Aorta (tissue), 5 donors: Measurements from ENCODE around the gene KCTD6. TPM values are rescaled to one million over a fixed set of nuclear protein-coding genes. Genes with fewer than 3 reads are reported as not detected.

ENCODE experiments used
- ATAC-seq: fragments of 200-7000 bp; cut with Tn5 transposase; one replicate; pipeline ENCODE4 v1.9.1; 2022; ENCODE audit warnings: moderate library complexity; ENCODE audit not compliant: low FRiP score
- DNase-seq, 2 donors: peaks; one replicate each; pipeline ENCODE4 v3.0.0-alpha.2; 2020
- H3K27ac ChIP-seq, 2 donors: one replicate each; pipeline ENCODE4 v1.5.1; 2013; ENCODE audit warnings: low read length in 2 of 2, mild to moderate bottlenecking in 2 of 2, moderate library complexity in 2 of 2, control low read depth in 1 of 2, inconsistent platforms in 1 of 2, low read depth in 1 of 2
- H3K27me3 ChIP-seq, 2 donors: one replicate each; pipeline ENCODE4 v1.6.1; 2013; ENCODE audit warnings: control low read depth in 1 of 2, low read length in 1 of 2, mild to moderate bottlenecking in 1 of 2, moderate library complexity in 1 of 2; ENCODE audit not compliant: insufficient read depth in 2 of 2, control insufficient read depth in 1 of 2
- H3K36me3 ChIP-seq, 2 donors: one replicate each; pipeline ENCODE4 v1.6.1; 2013; ENCODE audit warnings: control low read depth in 1 of 2, low read length in 1 of 2, mild to moderate bottlenecking in 1 of 2; ENCODE audit not compliant: insufficient read depth in 2 of 2, control insufficient read depth in 1 of 2
- H3K4me1 ChIP-seq, 2 donors: one replicate each; pipeline ENCODE4 v1.6.1; 2013; ENCODE audit warnings: low read length in 2 of 2, control low read depth in 1 of 2, mild to moderate bottlenecking in 1 of 2, moderate library complexity in 1 of 2; ENCODE audit not compliant: insufficient read depth in 2 of 2, control insufficient read depth in 1 of 2
- H3K4me3 ChIP-seq, 2 donors: one replicate each; pipeline ENCODE4 v1.5.1; 2013; ENCODE audit warnings: low read length in 2 of 2, control low read depth in 1 of 2, mild to moderate bottlenecking in 1 of 2
- H3K9me3 ChIP-seq: one replicate; pipeline ENCODE4 v1.6.1; 2013; ENCODE audit warnings: mild to moderate bottlenecking, low read length; ENCODE audit not compliant: control insufficient read depth
- WGBS, 2 donors: extraction: QIAGEN DNeasy Blood & Tissue Kit; methylation state at CpG; one replicate each; pipeline ENCODE4 v1.1.7; 2013; 5-methylcytosine and 5-hydroxymethylcytosine counted together
- intact Hi-C, 2 donors: fragments of 100-400 bp; cut with DNase I; formaldehyde crosslinking; loops; one replicate each; pipeline versions ENCODE4 v1.14.2 to v1.15.0; 2022
- polyA plus RNA-seq, 2 donors: library from polyadenylated mRNA; stranded (reverse); fragments of 200-250 nt; gene quantifications; one replicate each; pipeline ENCODE4 v1.2.3, GENCODE V29; 2013
- total RNA-seq, 2 donors: library from RNA; stranded (reverse); fragmentation: NEBNext Ultra II Directional; extraction: Animal tissue kit (Norgen Biotek cat#: 25700); gene quantifications; one replicate each; pipeline ENCODE4 v1.2.1, GENCODE V29; 2021
- donor health status: healthy with polysubstance abuse.
- donor health status: Bipolar disorder and iron deficiency.
- donor health status: DM: no; HTN: no; CAD: no.
- donor health status: DM: no; HTN: no; CAD: no.
- donor health status: DM: yes; HTN: yes; CAD: no.

The KCTD6 gene
- total and polyA plus RNA-seq, 4 donors: 5.9 to 16.5 (median 10.3) TPM

DNA sequence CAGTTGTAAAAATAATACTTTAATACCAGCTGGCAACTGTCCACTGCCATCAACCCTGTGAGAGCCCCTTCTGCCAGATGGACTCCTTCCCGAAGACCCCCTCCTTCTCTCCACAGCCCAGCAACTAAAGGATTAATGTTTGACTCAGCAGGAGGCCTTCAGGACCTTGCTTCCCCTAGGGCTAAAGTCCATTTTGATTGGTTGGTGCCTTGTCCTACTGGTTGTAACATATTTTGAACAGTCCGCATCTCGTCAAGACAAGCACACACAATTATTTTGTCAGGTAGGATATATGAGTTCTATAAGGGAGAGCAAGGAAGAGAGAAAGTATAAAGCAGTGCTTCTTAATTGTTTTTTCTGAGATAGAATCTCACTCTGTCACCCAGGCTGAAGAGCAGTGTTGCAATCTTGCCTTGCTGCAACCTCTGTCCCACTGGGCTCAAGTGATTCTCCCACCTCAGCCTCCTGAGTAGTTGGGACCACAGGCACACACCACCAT, 26.4 kb downstream of the KCTD6 start:
- WGBS, 2 donors: 55 to 60% methylated on average over 3 of the region's 3 CpGs
- Histone ChIP-seq H3K9me3 (no peaks in the 10 kb centered on the region), H3K4me1 (no peaks in the 10 kb centered on the region), H3K27me3 (no peaks in the 10 kb centered on the region), H3K36me3 (peaks cover 7 to 12% of the 10 kb centered on the region in 2 donors), H3K4me3 (no peak overlapping the region), H3K27ac (no peak overlapping the region)
- DNase-seq (no peak), ATAC-seq (no peak)
- intact Hi-C loops: no loop called here

DNA sequence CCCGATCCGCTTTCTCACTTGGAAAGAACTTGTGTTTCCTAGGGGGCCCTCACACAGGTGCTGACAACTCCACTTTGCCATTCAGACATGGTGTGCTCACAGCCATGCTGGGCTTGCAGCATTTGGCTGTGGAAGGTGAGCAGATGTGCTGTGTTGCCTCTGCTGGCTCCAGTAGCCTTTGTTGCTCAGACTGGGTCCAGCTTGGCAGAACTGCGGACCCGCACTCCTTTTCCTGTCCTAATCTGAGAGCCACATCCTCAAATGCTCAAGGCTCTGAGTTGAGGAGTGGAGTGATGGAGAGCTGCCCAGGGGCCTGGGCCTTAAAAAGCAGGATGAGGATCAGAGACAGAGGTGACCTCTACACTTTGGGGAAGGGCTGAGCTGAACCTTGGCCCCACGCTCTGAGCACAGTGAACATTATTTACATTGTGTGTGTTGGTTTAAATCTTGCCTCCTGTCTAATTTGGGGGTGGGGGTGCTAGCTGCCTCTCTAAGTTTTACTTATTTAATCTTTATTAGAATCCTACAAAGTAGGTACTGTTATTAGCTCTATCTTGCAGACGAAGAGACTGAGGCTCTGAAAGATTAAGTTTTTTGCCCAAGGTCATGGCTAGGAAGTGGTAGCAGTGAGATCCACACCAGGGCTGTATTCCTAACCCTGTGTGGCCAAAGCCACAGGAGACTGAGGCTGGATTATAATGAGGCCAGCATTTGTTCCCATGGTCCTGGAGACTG, 27.9 kb downstream of the KCTD6 start:
- intact Hi-C loops: no loop called here
- Histone ChIP-seq H3K4me1 (no peaks in the 10 kb centered on the region), H3K4me3 (no peak overlapping the region), H3K36me3 (peaks cover 0 to 13% of the 10 kb centered on the region in 2 donors), H3K27ac (no peak overlapping the region), H3K27me3 (no peaks in the 10 kb centered on the region), H3K9me3 (no peaks in the 10 kb centered on the region)
- DNase-seq (no peak), ATAC-seq (no peak)
- 84 to 86% methylated on average over 6 of the region's 6 CpGs for WGBS, 2 donors

- peaks cover 0 to 13% of the 10 kb centered on the region in 2 donors for H3K36me3 ChIP-seq
- DNase-seq (no peak), ATAC-seq (no peak)
- no peak overlapping the region for H3K27ac ChIP-seq
- H3K4me3 ChIP-seq: no peak overlapping the region
- H3K9me3 ChIP-seq: no peaks in the 10 kb centered on the region
- no peaks in the 10 kb centered on the region for H3K4me1 ChIP-seq
- 50 to 53% methylated on average over 7 to 8 of the region's 8 CpGs for whole genome bisulfite sequencing, 2 donors
- intact Hi-C loops: no loop called here
- no peaks in the 10 kb centered on the region for H3K27me3 ChIP-seq
Measured at GRCh38 chr3:58520403-58521335, 28.8 kb downstream of the KCTD6 start.

GRCh38 chr3:58521336-58521670, 29.4 kb downstream of the KCTD6 start:
- H3K27ac ChIP-seq: no peak overlapping the region
- peaks cover 0 to 13% of the 10 kb centered on the region in 2 donors for H3K36me3 ChIP-seq
- 87 to 98% methylated on average over 3 of the region's 3 CpGs for WGBS, 2 donors
- ATAC-seq: no peak
- no peaks in the 10 kb centered on the region for H3K9me3 ChIP-seq
- intact Hi-C loops: no loop called here
- no peaks in the 10 kb centered on the region for H3K4me1 ChIP-seq
- H3K4me3 ChIP-seq: no peak overlapping the region
- no peaks in the 10 kb centered on the region for H3K27me3 ChIP-seq
- no peak for DNase-seq

GRCh38 chr3:58521917-58522631, 30.2 kb downstream of the KCTD6 start:
- WGBS, 2 donors: 73 to 75% methylated on average over 10 of the region's 10 CpGs
- H3K27me3 ChIP-seq: no peaks in the 10 kb centered on the region
- no peaks in the 10 kb centered on the region for H3K9me3 ChIP-seq
- H3K27ac ChIP-seq: no peak overlapping the region
- ATAC-seq: no peak
- intact Hi-C loops: no loop called here
- peaks cover 0 to 12% of the 10 kb centered on the region in 2 donors for H3K36me3 ChIP-seq
- DNase-seq: no peak
- H3K4me1 ChIP-seq: no peaks in the 10 kb centered on the region
- no peak overlapping the region for H3K4me3 ChIP-seq

- Histone ChIP-seq H3K27me3 (no peaks in the 10 kb centered on the region), H3K4me1 (no peaks in the 10 kb centered on the region), H3K36me3 (peaks cover 0 to 10% of the 10 kb centered on the region in 2 donors), H3K27ac (no peak overlapping the region), H3K9me3 (no peaks in the 10 kb centered on the region), H3K4me3 (no peak overlapping the region)
- DNase-seq (no peak), ATAC-seq (no peak)
- WGBS, 2 donors: 84 to 86% methylated on average over 5 of the region's 5 CpGs
- intact Hi-C loops: no loop called here
Measured at GRCh38 chr3:58522759-58523425, 31.0 kb downstream of the KCTD6 start.

GRCh38 chr3:58524326-58524888, 32.5 kb downstream of the KCTD6 start:
- no peak for ATAC-seq
- Histone ChIP-seq H3K4me3 (no peak overlapping the region), H3K9me3 (no peaks in the 10 kb centered on the region), H3K27me3 (no peaks in the 10 kb centered on the region), H3K4me1 (no peaks in the 10 kb centered on the region), H3K27ac (no peak overlapping the region), H3K36me3 (peaks cover 0 to 9% of the 10 kb centered on the region in 2 donors)
- DNase-seq: no peak
- WGBS, 2 donors: 90 to 91% methylated on average over 11 of the region's 11 CpGs
- intact Hi-C loops: no loop called here

DNA sequence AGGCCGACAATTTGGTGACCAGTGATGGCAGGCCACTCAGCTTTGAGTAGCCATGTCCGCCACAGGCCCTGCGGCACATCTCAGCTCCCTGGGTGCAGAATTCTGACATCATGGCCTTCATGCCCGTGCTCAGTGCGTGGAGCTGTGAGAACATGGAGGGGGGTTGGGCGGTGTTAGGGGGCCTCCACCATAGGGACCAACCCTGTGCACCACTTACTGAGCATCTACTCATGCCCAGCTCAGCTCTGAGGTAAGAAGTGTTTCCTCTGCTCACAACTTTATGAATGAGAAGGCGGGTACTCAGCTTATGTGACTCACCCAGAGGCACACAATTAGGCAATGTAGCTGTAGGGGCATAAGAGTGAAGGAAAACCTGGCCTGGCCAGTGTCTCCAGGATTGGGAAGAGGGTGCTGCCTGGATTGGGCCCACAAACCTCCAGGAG, 34.6 kb downstream of the KCTD6 start:
- WGBS, 2 donors: 88 to 89% methylated on average over 7 of the region's 7 CpGs
- peak; percentile 30 for ATAC-seq
- H3K9me3 ChIP-seq: no peaks in the 10 kb centered on the region
- no peaks in the 10 kb centered on the region for H3K4me1 ChIP-seq
- H3K27me3 ChIP-seq: no peaks in the 10 kb centered on the region
- H3K27ac ChIP-seq: no peak overlapping the region
- H3K36me3 ChIP-seq: peaks cover 0 to 7% of the 10 kb centered on the region in 2 donors
- DNase-seq: no peak
- intact Hi-C loops: no loop called here
- H3K4me3 ChIP-seq: no peak overlapping the region
